ENCODE measurements around the gene ZNF536.

GRCh38 chr19:30605333-30605732, 233.1 kb downstream of the ZNF536 start:
- TF ChIP-seq NFYB (IDR thresholded peaks at IDR 0.05; ENCODE audit: insufficient read depth, low read depth, low read length) (no peak), CTCF (IDR thresholded peaks at IDR 0.05 in 2 of 3, conservative IDR thresholded peaks at IDR 0.05 in 1 of 3; ENCODE audit: control insufficient read depth in 2 of 3, extremely low read depth in 1 of 3, insufficient read depth in 1 of 3, low read depth in 3 of 3, low read length in 3 of 3) (no peak), ZNF687 (IDR thresholded peaks at IDR 0.05) (no peak), JUND (IDR thresholded peaks at IDR 0.05; ENCODE audit: low read depth, low read length) (no peak), POLR2A (IDR thresholded peaks at IDR 0.05; ENCODE audit: low read depth, low read length) (no peak), GATAD2B (conservative IDR thresholded peaks at IDR 0.05; ENCODE audit: low read depth) (no peak), MEF2A (IDR thresholded peaks at IDR 0.05; ENCODE audit: insufficient read depth, low read depth, low read length) (no peak), SMC3 (IDR thresholded peaks at IDR 0.05; ENCODE audit: borderline replicate concordance, low read length) (no peak), ATF2 (IDR thresholded peaks at IDR 0.05; ENCODE audit: low read length) (no peak), SP1 (IDR thresholded peaks at IDR 0.05; ENCODE audit: low read depth, low read length) (no peak), POLR2AphosphoS2 (IDR thresholded peaks at IDR 0.05; ENCODE audit: low read depth, low read length) (no peak), ZZZ3 (IDR thresholded peaks at IDR 0.05; ENCODE audit: control insufficient read depth, insufficient read length, low read depth) (no peak)
